Hepatocyte (in vitro differentiated cells): ENCODE data around the gene NR1D1. TPM values are rescaled to one million over a fixed set of nuclear protein-coding genes. Genes with fewer than 3 reads are reported as not detected.

Source experiments
- DNase-seq: peaks from one replicate; pipeline ENCODE4 v3.0.0-alpha.2; 2016; ENCODE audit warnings: low spot score
- H2AFZ ChIP-seq: fragments of 200-600 bp; sonication (generic); 2 replicates; pipeline ENCODE4 v1.6.0; 2016; ENCODE audit warnings: antibody characterized with exemption, mild to moderate bottlenecking
- H3K27ac ChIP-seq: fragments of 200-600 bp; sonication (generic); 2 replicates; pipeline ENCODE4 v1.5.1; 2016; ENCODE audit warnings: mild to moderate bottlenecking
- H3K27me3 ChIP-seq: fragments of 200-600 bp; sonication (generic); 2 replicates; pipeline ENCODE4 v1.6.1; 2016
- H3K36me3 ChIP-seq: fragments of 200-600 bp; sonication (generic); replicated peaks from 2 replicates; pipeline ENCODE4 v1.5.1; 2016; ENCODE audit warnings: low read depth; ENCODE audit not compliant: insufficient read depth
- H3K4me1 ChIP-seq: fragments of 200-600 bp; sonication (generic); 2 replicates; pipeline ENCODE4 v1.5.1; 2016; ENCODE audit warnings: mild to moderate bottlenecking, moderate library complexity; ENCODE audit not compliant: insufficient read depth
- H3K4me2 ChIP-seq: fragments of 200-600 bp; sonication (generic); 2 replicates; pipeline ENCODE4 v1.6.0; 2016
- H3K4me3 ChIP-seq: fragments of 200-600 bp; sonication (generic); 2 replicates; pipeline ENCODE4 v1.5.1; 2016; ENCODE audit warnings: mild to moderate bottlenecking
- H3K79me2 ChIP-seq: fragments of 200-600 bp; sonication (generic); 2 replicates; pipeline ENCODE4 v1.6.0; 2017; ENCODE audit warnings: mild to moderate bottlenecking
- H3K9me2 ChIP-seq: fragments of 200-600 bp; sonication (generic); replicated peaks from 2 replicates; pipeline ENCODE4 v1.6.0; 2017; ENCODE audit warnings: mild to moderate bottlenecking; ENCODE audit not compliant: insufficient read depth
- H3K9me3 ChIP-seq: fragments of 200-600 bp; sonication (generic); 2 replicates; pipeline ENCODE4 v1.5.1; 2016; ENCODE audit warnings: low read depth, mild to moderate bottlenecking
- H4K20me1 ChIP-seq: fragments of 200-600 bp; sonication (generic); 2 replicates; pipeline ENCODE4 v1.6.0; 2016; ENCODE audit warnings: mild to moderate bottlenecking; ENCODE audit not compliant: insufficient read depth, poor library complexity, severe bottlenecking
- EZH2 ChIP-seq: fragments of 200-600 bp; sonication (generic); IDR thresholded peaks from 2 replicates; pipeline ENCODE4 v1.6.1; 2016; ENCODE audit warnings: antibody characterized with exemption, mild to moderate bottlenecking, borderline replicate concordance
- EZH2phosphoT487 ChIP-seq: fragments of 200-600 bp; sonication (generic); IDR thresholded peaks from one replicate; pipeline ENCODE4 v1.6.1; 2018; ENCODE audit warnings: antibody characterized with exemption, mild to moderate bottlenecking, low read depth, moderate library complexity; ENCODE audit not compliant: unreplicated experiment, severe bottlenecking
- WGBS: methylation state at CpG from one replicate; pipeline ENCODE4 v1.1.6; 2016; ENCODE audit warnings: low lambda C conversion rate; ENCODE audit errors: missing lambda C conversion rate; 5-methylcytosine and 5-hydroxymethylcytosine counted together
- polyA plus RNA-seq: library from polyadenylated mRNA; unstranded; fragments of >200 nt; fragmentation: Nextera tagmentation; extraction: Ambion mirVana; gene quantifications from 2 replicates; pipeline ENCODE4 v1.2.1, GENCODE V29; 2016
- total RNA-seq: library from RNA; depleted of rRNA; stranded (reverse); fragments of >200 nt; gene quantifications from 2 replicates; pipeline ENCODE4 v1.2.3, GENCODE V29; 2014
- TF ChIP-seq, protein P1 (sequence below): fragments of 200-600 bp; sonication (generic); IDR thresholded peaks from 2 replicates; pipeline ENCODE4 v1.5.1; 2016; ENCODE audit warnings: antibody characterized with exemption, mild to moderate bottlenecking; ENCODE audit not compliant: poor library complexity

Gene NR1D1
- total and polyA plus RNA-seq, 2 experiments from 2014 or later = 3.0 to 7.1 TPM

DNA sequence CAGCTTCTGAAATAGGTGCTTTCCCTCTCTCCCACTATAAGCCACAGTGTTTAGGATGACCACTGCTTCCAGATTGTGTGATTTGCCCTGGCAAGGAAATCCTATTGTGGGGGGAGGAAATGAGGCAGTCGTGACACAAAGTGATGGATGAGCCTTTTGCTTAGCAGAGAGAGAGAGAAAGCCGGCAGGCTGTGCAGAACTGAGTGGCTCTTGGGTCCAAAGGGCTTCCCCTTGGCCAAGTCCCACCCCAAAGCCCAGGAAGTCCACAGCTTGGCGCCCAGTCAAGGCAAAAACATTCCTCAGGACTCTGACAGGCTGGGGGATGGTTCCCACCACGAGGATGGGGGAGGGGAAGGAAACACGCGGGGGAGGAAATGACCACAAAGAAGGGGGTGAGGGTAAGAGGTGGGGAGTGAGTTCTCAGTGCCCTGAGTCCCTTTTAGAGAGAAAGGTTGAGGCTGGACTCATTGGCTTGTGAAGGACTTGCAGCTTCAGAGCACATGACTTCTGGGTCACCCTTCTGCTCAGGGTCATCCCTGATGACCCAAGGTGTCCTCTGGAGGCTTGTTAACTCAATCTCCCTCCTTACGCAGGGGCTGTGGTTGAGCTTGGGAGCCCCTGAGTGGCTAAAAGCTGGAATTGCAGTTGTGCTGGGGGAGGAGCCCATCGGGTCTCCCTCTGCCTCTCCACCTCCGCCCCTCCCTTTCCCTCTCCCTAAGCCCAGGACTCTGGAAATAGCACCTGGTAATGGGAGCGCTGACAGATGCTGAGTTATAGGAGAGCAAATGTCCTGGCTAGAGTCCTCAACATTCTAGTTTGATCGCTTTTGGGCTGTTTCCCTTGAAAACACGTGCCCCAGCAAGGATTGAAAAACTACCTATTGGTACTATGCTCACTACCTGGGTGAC is 11.1 kb upstream of the NR1D1 start:
- Histone ChIP-seq H3K9me3 (no peaks in the 10 kb centered on the region), H3K4me3 (no peak overlapping the region), H3K27ac (peak overlapping the region; percentile 76), H3K9me2 (no peaks in the 10 kb centered on the region), H4K20me1 (no peaks in the 10 kb centered on the region), H2AFZ (no peak overlapping the region), H3K27me3 (no peaks in the 10 kb centered on the region), H3K36me3 (no peaks in the 10 kb centered on the region), H3K79me2 (no peaks in the 10 kb centered on the region), H3K4me1 (peaks cover 80% of the 10 kb centered on the region), H3K4me2 (peak overlapping the region; percentile 65)
- TF ChIP-seq, protein P1, sequence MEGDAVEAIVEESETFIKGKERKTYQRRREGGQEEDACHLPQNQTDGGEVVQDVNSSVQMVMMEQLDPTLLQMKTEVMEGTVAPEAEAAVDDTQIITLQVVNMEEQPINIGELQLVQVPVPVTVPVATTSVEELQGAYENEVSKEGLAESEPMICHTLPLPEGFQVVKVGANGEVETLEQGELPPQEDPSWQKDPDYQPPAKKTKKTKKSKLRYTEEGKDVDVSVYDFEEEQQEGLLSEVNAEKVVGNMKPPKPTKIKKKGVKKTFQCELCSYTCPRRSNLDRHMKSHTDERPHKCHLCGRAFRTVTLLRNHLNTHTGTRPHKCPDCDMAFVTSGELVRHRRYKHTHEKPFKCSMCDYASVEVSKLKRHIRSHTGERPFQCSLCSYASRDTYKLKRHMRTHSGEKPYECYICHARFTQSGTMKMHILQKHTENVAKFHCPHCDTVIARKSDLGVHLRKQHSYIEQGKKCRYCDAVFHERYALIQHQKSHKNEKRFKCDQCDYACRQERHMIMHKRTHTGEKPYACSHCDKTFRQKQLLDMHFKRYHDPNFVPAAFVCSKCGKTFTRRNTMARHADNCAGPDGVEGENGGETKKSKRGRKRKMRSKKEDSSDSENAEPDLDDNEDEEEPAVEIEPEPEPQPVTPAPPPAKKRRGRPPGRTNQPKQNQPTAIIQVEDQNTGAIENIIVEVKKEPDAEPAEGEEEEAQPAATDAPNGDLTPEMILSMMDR = peak; percentile 83
- TF ChIP-seq EZH2 = no peak
- 2% methylated on average over 12 of the region's 12 CpGs for WGBS
- DNase-seq = peak; percentile 95

DNA sequence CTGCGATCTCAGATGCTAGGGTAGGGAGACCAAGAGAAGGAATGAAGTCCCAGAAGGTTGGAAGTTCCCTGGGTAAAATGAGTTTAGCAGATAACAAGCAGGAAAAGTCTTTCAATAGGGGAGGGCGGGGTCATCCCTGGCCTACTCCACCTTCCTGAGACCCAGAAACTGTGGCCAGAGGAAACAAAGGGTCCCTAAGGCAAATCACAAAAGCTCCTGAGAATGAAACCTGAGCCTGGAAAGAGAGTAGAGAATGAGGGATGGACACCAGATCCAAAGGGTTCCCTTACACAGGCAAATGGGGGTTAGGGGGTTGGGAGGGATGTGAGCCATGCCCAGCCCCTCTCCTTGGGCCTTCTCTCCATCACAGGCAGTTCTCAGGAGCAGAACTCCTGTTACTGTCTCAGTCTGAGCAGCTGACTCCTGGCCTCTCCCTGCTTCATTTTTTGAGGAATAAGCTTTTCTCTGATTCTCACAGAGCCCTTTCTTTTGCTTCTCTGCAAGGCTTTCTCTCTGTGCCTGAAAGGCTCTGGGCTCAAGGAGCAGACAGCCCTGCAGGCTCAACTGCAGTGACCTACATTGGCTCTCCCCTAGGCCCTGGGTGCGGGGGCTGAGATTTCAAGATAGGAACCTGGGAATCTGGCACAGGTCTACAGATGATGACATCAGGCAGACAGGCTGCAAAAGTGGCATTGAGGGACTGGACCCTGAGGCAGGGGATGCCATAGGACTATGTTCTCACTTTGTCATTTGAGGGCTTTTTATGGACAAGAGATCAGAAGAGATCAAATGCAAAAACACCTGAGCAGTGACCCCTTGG is 9.8 kb upstream of the NR1D1 start:
- no peak for TF ChIP-seq EZH2phosphoT487
- TF ChIP-seq, protein P1 = no peak
- TF ChIP-seq EZH2 = no peak
- Histone ChIP-seq H3K4me1 (peaks cover 75% of the 10 kb centered on the region), H3K9me3 (no peaks in the 10 kb centered on the region), H3K9me2 (no peaks in the 10 kb centered on the region), H4K20me1 (no peaks in the 10 kb centered on the region), H3K27me3 (no peaks in the 10 kb centered on the region), H3K4me3 (no peak overlapping the region), H3K27ac (peak overlapping the region; percentile 76), H3K4me2 (no peak overlapping the region), H2AFZ (no peak overlapping the region), H3K79me2 (no peaks in the 10 kb centered on the region), H3K36me3 (no peaks in the 10 kb centered on the region)
- no peak for DNase-seq
- WGBS = 79% methylated on average over 3 of the region's 3 CpGs

DNA sequence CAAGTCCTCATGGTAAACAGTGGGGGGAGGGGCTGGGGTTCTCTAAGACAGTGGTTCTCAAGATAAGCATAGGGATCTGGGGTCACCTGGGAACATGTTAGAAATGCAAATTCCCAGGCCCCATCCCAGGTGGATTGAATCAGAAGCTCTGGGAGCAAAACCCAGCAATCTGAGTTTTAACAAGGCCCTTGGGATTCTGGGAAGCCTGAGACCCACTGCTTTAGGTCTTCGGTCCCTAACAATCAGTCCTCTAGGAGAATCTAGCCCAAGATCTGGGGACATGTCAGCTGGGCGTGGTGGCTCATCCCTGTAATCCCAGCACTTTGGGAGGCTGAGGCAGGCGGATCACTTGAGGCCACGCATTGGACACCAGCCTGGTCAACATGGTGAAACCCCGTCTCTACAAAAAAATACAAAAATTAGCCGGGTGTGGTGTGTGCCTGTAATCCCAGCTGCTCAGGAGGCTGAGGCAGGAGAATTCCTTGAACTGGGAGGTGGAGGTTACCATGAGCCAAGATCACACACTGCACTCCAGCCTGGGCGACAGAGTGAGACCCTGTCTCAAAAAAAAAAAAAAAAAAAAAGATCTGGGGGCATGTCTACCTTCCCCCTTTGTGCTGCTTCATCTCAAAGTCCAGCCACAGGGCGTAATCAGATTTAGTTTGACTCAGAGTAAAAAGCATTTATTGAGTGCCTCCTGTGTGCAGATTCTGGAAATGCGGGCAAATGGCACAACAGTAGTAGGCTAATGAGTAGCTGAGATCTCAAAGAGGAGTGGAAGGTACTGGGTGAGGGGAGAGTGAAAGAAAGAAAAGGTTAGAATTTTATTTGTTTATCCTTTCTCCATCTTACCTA is 8.8 kb upstream of the NR1D1 start:
- Histone ChIP-seq H3K79me2 (no peaks in the 10 kb centered on the region), H3K27me3 (no peaks in the 10 kb centered on the region), H2AFZ (no peak overlapping the region), H3K27ac (peak overlapping the region; percentile 77), H3K4me1 (peaks cover 66% of the 10 kb centered on the region), H3K9me3 (no peaks in the 10 kb centered on the region), H3K4me2 (no peak overlapping the region), H4K20me1 (no peaks in the 10 kb centered on the region), H3K9me2 (no peaks in the 10 kb centered on the region), H3K4me3 (no peak overlapping the region), H3K36me3 (no peaks in the 10 kb centered on the region)
- 92% methylated on average over 9 of the region's 9 CpGs for WGBS
- no peak for DNase-seq
- TF ChIP-seq, protein P1 = peak; percentile 22
- TF ChIP-seq EZH2 = no peak
